ENCODE data around the gene SND1. TPM values are rescaled to one million over a fixed set of nuclear protein-coding genes. Genes with fewer than 3 reads are reported as not detected.

SND1 gene
- total and polyA plus RNA-seq, 7 donors: 29.2 to 72.8 (median 48.2) TPM

- Histone ChIP-seq H3K36me3 (ENCODE audit: insufficient read depth in 1 of 2, low read depth in 1 of 2) (peaks cover 8 to 50% of the 10 kb centered on the region in 2 donors), H3K4me3 (no peak overlapping the region)
- 85 to 88% (median 88%) methylated on average over 3 of the region's 3 CpGs for WGBS, 3 donors
Observed at GRCh38 chr7:127726476-127726875, 74.5 kb downstream of the SND1 start.

GRCh38 chr7:127730658-127731276 is 78.8 kb downstream of the SND1 start:
- H3K4me1 ChIP-seq: no peaks in the 10 kb centered on the region
- no peak for TF ChIP-seq CTCF (IDR thresholded peaks at IDR 0.05)
- H3K27me3 ChIP-seq (ENCODE audit: insufficient read depth in 3 of 3, low read length in 2 of 3): no peaks in the 10 kb centered on the region
- no peaks in the 10 kb centered on the region for H3K9me3 ChIP-seq
- H3K27ac ChIP-seq: no peak overlapping the region
- no peak for DNase-seq
- ATAC-seq: no peak
- WGBS, 3 donors: 91 to 93% (median 91%) methylated on average over 13 of the region's 13 CpGs
- intact Hi-C loops (cut with DNase I): no loop called here
- no peak overlapping the region for H3K4me3 ChIP-seq
- H3K36me3 ChIP-seq (ENCODE audit: insufficient read depth in 1 of 2, low read depth in 1 of 2): peaks cover 7 to 45% of the 10 kb centered on the region in 2 donors

More at GRCh38 chr7:127726476-127726875, 74.5 kb downstream of the SND1 start:
- ATAC-seq: no peak
- intact Hi-C loops (cut with DNase I): no loop called here
- no peaks in the 10 kb centered on the region for H3K4me1 ChIP-seq
- H3K27me3 ChIP-seq (ENCODE audit: insufficient read depth in 3 of 3, low read length in 2 of 3): no peaks in the 10 kb centered on the region
- H3K9me3 ChIP-seq: no peaks in the 10 kb centered on the region
- no peak overlapping the region for H3K27ac ChIP-seq
- TF ChIP-seq CTCF (IDR thresholded peaks at IDR 0.05): no peak
- DNase-seq: no peak

- ATAC-seq (no peak), DNase-seq (no peak)
- Histone ChIP-seq H3K36me3 (ENCODE audit: insufficient read depth in 1 of 2, low read depth in 1 of 2) (peaks cover under 1 to 37% of the 10 kb centered on the region in 2 donors), H3K4me3 (no peak overlapping the region), H3K4me1 (no peaks in the 10 kb centered on the region), H3K27ac (no peak overlapping the region), H3K9me3 (no peaks in the 10 kb centered on the region), H3K27me3 (ENCODE audit: insufficient read depth in 3 of 3, low read length in 2 of 3) (no peaks in the 10 kb centered on the region)
- intact Hi-C loops (cut with DNase I): no loop called here
- no peak for TF ChIP-seq CTCF (IDR thresholded peaks at IDR 0.05)
- 88 to 91% (median 90%) methylated on average over 10 of the region's 10 CpGs for WGBS, 3 donors
Observed at GRCh38 chr7:127731431-127732080, 79.6 kb downstream of the SND1 start.

- no peaks in the 10 kb centered on the region for H3K27me3 ChIP-seq (ENCODE audit: insufficient read depth in 3 of 3, low read length in 2 of 3)
- H3K36me3 ChIP-seq (ENCODE audit: insufficient read depth in 1 of 2, low read depth in 1 of 2): peaks cover 0 to 29% of the 10 kb centered on the region in 2 donors
- no peaks in the 10 kb centered on the region for H3K9me3 ChIP-seq
- ATAC-seq (no peak), DNase-seq (no peak)
- no peak for TF ChIP-seq CTCF (IDR thresholded peaks at IDR 0.05)
- 80 to 84% (median 81%) methylated on average over 2 of the region's 2 CpGs for WGBS, 3 donors
- intact Hi-C loops (cut with DNase I): no loop called here
- no peaks in the 10 kb centered on the region for H3K4me1 ChIP-seq
- no peak overlapping the region for H3K4me3 ChIP-seq
- H3K27ac ChIP-seq: no peak overlapping the region
Observed at GRCh38 chr7:127732306-127732705, 80.3 kb downstream of the SND1 start.
